ENCODE measurements around the gene LRMDA. TPM values are rescaled to one million over a fixed set of nuclear protein-coding genes. Genes with fewer than 3 reads are reported as not detected.

Gene LRMDA
- total RNA-seq, 4 donors from 2014 or later, result 2.2 to 7.8 (median 4.5) TPM

- H3K9me3 ChIP-seq, result no peaks in the 10 kb centered on the region
- H3K4me1 ChIP-seq, result peaks cover 0 to 8% (median 3%) of the 10 kb centered on the region in 4 donors
- intact Hi-C loops (cut with DNase I; ENCODE audit: low total_unique reads), result no loop called here
- in situ Hi-C loops (cut with MboI; ENCODE audit: low pct_ligation_motif_present in 1 of 4, low pct_unique_long_range_greater_than_20kb in 1 of 4, low sequenced_read_pairs in 3 of 4), result no loop called here
- WGBS, 2 donors (ENCODE audit: low coverage in 1 of 2), result 72% methylated on average over 3 of the region's 3 CpGs; no CpG with 5 or more reads in 1 of the 2 donors
- H3K27ac ChIP-seq, result no peak overlapping the region
- TF ChIP-seq POLR2AphosphoS5 (IDR thresholded peaks at IDR 0.05) (no peak), POLR2A (IDR thresholded peaks at IDR 0.05) (no peak), EP300 (IDR thresholded peaks at IDR 0.05; ENCODE audit: low read depth) (no peak)
- TF ChIP-seq, protein P1, sequence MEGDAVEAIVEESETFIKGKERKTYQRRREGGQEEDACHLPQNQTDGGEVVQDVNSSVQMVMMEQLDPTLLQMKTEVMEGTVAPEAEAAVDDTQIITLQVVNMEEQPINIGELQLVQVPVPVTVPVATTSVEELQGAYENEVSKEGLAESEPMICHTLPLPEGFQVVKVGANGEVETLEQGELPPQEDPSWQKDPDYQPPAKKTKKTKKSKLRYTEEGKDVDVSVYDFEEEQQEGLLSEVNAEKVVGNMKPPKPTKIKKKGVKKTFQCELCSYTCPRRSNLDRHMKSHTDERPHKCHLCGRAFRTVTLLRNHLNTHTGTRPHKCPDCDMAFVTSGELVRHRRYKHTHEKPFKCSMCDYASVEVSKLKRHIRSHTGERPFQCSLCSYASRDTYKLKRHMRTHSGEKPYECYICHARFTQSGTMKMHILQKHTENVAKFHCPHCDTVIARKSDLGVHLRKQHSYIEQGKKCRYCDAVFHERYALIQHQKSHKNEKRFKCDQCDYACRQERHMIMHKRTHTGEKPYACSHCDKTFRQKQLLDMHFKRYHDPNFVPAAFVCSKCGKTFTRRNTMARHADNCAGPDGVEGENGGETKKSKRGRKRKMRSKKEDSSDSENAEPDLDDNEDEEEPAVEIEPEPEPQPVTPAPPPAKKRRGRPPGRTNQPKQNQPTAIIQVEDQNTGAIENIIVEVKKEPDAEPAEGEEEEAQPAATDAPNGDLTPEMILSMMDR (IDR thresholded peaks at IDR 0.05), result no peak
- DNase-seq, result no peak
- H3K4me3 ChIP-seq, result no peak overlapping the region
- no peaks in the 10 kb centered on the region for H3K36me3 ChIP-seq
- no peaks in the 10 kb centered on the region for H3K27me3 ChIP-seq
Measured at GRCh38 chr10:75438275-75438674, 6.9 kb downstream of the LRMDA start.

GRCh38 chr10:75439811-75440210 lies 8.4 kb downstream of the LRMDA start:
- 70 to 90% methylated on average over 2 to 4 of the region's 4 CpGs for WGBS, 2 donors (ENCODE audit: low coverage in 1 of 2)
- Histone ChIP-seq H3K27me3 (no peaks in the 10 kb centered on the region), H3K9me3 (no peaks in the 10 kb centered on the region), H3K4me3 (no peak overlapping the region), H3K36me3 (no peaks in the 10 kb centered on the region), H3K4me1 (peaks cover 0 to 8% (median 3%) of the 10 kb centered on the region in 4 donors), H3K27ac (no peak overlapping the region)
- no peak for DNase-seq
- no peak for TF ChIP-seq POLR2AphosphoS5 (IDR thresholded peaks at IDR 0.05)
- in situ Hi-C loops (cut with MboI; ENCODE audit: low pct_ligation_motif_present in 1 of 4, low pct_unique_long_range_greater_than_20kb in 1 of 4, low sequenced_read_pairs in 3 of 4), result no loop called here
- intact Hi-C loops (cut with DNase I; ENCODE audit: low total_unique reads), result no loop called here

DNA sequence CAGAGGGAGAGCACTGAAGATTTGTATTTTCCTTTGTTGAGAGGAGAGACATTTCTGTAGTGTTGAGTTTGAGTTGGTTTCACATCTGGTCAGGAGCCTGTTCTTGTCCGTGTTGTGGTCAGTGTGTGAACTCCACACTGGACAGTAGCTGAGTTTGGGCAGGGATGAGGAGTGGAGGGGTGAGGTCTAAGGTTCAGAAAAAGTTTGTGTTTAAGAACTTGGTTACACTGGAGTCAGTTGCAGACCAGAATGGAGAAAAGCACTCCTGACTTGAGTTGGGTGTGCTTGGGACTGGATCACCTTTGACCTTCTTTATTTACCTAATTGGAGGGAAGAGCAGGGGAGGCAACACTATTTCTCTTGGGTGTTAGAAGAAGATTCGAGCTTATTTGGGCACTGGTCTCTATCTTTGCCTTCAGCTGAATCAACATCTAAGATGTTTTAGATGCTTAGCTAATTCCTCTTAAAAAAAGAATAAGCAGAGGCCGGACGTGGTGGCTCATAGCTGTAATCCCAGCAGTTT lies 8.9 kb downstream of the LRMDA start:
- Histone ChIP-seq H3K4me1 (peaks cover 0 to 8% (median 3%) of the 10 kb centered on the region in 4 donors), H3K9me3 (no peaks in the 10 kb centered on the region), H3K27me3 (no peaks in the 10 kb centered on the region), H3K27ac (no peak overlapping the region), H3K4me3 (no peak overlapping the region), H3K36me3 (no peaks in the 10 kb centered on the region)
- WGBS, 2 donors (ENCODE audit: low coverage in 1 of 2), result 75 to 87% methylated on average over 4 of the region's 4 CpGs
- intact Hi-C loops (cut with DNase I; ENCODE audit: low total_unique reads), result no loop called here
- no peak for DNase-seq
- in situ Hi-C loops (cut with MboI; ENCODE audit: low pct_ligation_motif_present in 1 of 4, low pct_unique_long_range_greater_than_20kb in 1 of 4, low sequenced_read_pairs in 3 of 4), result no loop called here
- TF ChIP-seq EP300 (IDR thresholded peaks at IDR 0.05; ENCODE audit: low read depth) (no peak), POLR2A (IDR thresholded peaks at IDR 0.05) (no peak), POLR2AphosphoS5 (IDR thresholded peaks at IDR 0.05) (no peak)
- TF ChIP-seq, protein P1 (IDR thresholded peaks at IDR 0.05), result no peak

- intact Hi-C loops (cut with DNase I; ENCODE audit: low total_unique reads), result no loop called here
Measured at GRCh38 chr10:75441196-75441595, 9.8 kb downstream of the LRMDA start.

DNA sequence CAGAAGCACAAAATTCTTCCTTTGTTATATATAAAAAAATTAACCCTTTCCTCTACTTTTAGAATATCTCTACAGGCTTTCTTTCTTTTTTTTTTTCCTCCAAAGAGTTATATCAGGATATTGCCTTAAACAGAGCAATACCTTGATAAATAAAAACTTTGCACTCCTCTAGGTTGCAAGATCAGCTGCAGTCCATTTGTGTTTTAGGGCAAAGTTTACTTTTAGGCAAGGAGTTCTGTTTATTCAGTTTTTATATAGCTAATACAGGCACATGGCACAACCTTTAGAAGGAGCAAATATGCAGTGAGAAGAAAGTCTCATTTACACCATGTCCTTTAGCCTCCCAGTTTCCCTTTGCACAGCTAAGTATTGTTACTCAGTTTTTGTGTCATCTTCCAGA lies 10.3 kb downstream of the LRMDA start:
- TF ChIP-seq POLR2AphosphoS5 (IDR thresholded peaks at IDR 0.05) (no peak), EP300 (IDR thresholded peaks at IDR 0.05; ENCODE audit: low read depth) (no peak), POLR2A (IDR thresholded peaks at IDR 0.05) (no peak)
- TF ChIP-seq, protein P1 (IDR thresholded peaks at IDR 0.05), result no peak
- Histone ChIP-seq H3K4me3 (no peak overlapping the region), H3K4me1 (peaks cover 0 to 8% (median 3%) of the 10 kb centered on the region in 4 donors), H3K9me3 (no peaks in the 10 kb centered on the region), H3K36me3 (no peaks in the 10 kb centered on the region), H3K27me3 (no peaks in the 10 kb centered on the region), H3K27ac (no peak overlapping the region)
- no peak for DNase-seq
- intact Hi-C loops (cut with DNase I; ENCODE audit: low total_unique reads), result no loop called here
- in situ Hi-C loops (cut with MboI; ENCODE audit: low pct_ligation_motif_present in 1 of 4, low pct_unique_long_range_greater_than_20kb in 1 of 4, low sequenced_read_pairs in 3 of 4), result no loop called here

More at GRCh38 chr10:75441196-75441595, 9.8 kb downstream of the LRMDA start:
- Histone ChIP-seq H3K9me3 (no peaks in the 10 kb centered on the region), H3K27me3 (no peaks in the 10 kb centered on the region), H3K4me1 (peaks cover 0 to 8% (median 3%) of the 10 kb centered on the region in 4 donors), H3K27ac (no peak overlapping the region), H3K4me3 (no peak overlapping the region), H3K36me3 (no peaks in the 10 kb centered on the region)
- no peak for TF ChIP-seq POLR2A (IDR thresholded peaks at IDR 0.05)
- in situ Hi-C loops (cut with MboI; ENCODE audit: low pct_ligation_motif_present in 1 of 4, low pct_unique_long_range_greater_than_20kb in 1 of 4, low sequenced_read_pairs in 3 of 4), result no loop called here
- DNase-seq, result peak; percentile 10
- 40 to 47% methylated on average over 4 of the region's 4 CpGs for WGBS, 2 donors (ENCODE audit: low coverage in 1 of 2)

Measured in transverse colon (tissue), 4 donors.